Heart left ventricle (tissue), 16 donors: Measurements from ENCODE around the gene MID1. TPM values are rescaled to one million over a fixed set of nuclear protein-coding genes. Genes with fewer than 3 reads are reported as not detected.

Experiments used
- ATAC-seq, 4 donors: fragments of 200-7000 bp; cut with Tn5 transposase; one replicate each; pipeline ENCODE4 v1.9.1; 2020 to 2022; ENCODE audit warnings: moderate library complexity in 4 of 4, mild to moderate bottlenecking in 3 of 4, moderate number of reproducible peaks in 1 of 4
- DNase-seq, 5 donors: peaks; one replicate each; pipeline ENCODE4 v3.0.0-alpha.2; 2020
- H3K27ac ChIP-seq, 12 donors: fragments of 200-600 bp; sonication (generic) in 4 of 12; one replicate each; pipeline versions ENCODE4 v1.5.0 to v1.8.0; 2016 to 2022; ENCODE audit warnings: mild to moderate bottlenecking in 2 of 12
- H3K27me3 ChIP-seq, 9 donors: fragments of 200-600 bp; sonication (generic) in 2 of 9; one replicate each; pipeline versions ENCODE4 v1.5.1 to v1.8.0; 2016 to 2022; ENCODE audit warnings: mild to moderate bottlenecking in 3 of 9
- H3K36me3 ChIP-seq, 9 donors: fragments of 200-600 bp; sonication (generic) in 2 of 9; one replicate each; pipeline versions ENCODE4 v1.5.0 to v1.8.0; 2018 to 2022; ENCODE audit warnings: mild to moderate bottlenecking in 2 of 9
- H3K4me1 ChIP-seq, 12 donors: fragments of 200-600 bp; sonication (generic) in 4 of 12; one replicate each; pipeline versions ENCODE4 v1.5.0 to v1.8.0; 2016 to 2022; ENCODE audit warnings: mild to moderate bottlenecking in 3 of 12
- H3K4me3 ChIP-seq, 12 donors: fragments of 200-600 bp; sonication (generic) in 4 of 12; one replicate each; pipeline versions ENCODE4 v1.5.0 to v1.8.0; 2017 to 2022; ENCODE audit warnings: mild to moderate bottlenecking in 9 of 12, moderate library complexity in 4 of 12
- H3K9me3 ChIP-seq, 12 donors: fragments of 200-600 bp; sonication (generic) in 4 of 12; one replicate each; pipeline versions ENCODE4 v1.5.0 to v1.8.0; 2016 to 2022; ENCODE audit warnings: mild to moderate bottlenecking in 1 of 12
- CTCF ChIP-seq, 12 donors: fragments of 200-600 bp; sonication (generic) in 4 of 12; IDR thresholded peaks; one replicate each; pipeline versions ENCODE4 v1.5.0 to v1.8.0; 2018 to 2022; ENCODE audit warnings: antibody characterized with exemption in 12 of 12, mild to moderate bottlenecking in 5 of 12
- POLR2A ChIP-seq, 2 donors: fragments of 450-650 bp; IDR thresholded peaks; one replicate each; pipeline ENCODE4 v1.6.1; 2017; ENCODE audit warnings: antibody characterized with exemption in 2 of 2, mild to moderate bottlenecking in 2 of 2, moderate library complexity in 2 of 2
- WGBS, 4 donors: extraction: QIAGEN DNeasy Blood & Tissue Kit in 2 of 4; methylation state at CpG; one replicate each; pipeline versions ENCODE4 v1.1.5 to v1.1.7; 2013 to 2018; 5-methylcytosine and 5-hydroxymethylcytosine counted together
- intact Hi-C, 10 donors: fragments of 100-400 bp; cut with DNase I; formaldehyde crosslinking; loops; one replicate each; pipeline versions ENCODE4 v1.11.1 to v1.14.2; 2022
- polyA plus RNA-seq, 2 donors: library from polyadenylated mRNA; stranded (reverse); fragments of 200-250 nt; gene quantifications; one replicate each; pipeline ENCODE4 v1.2.3, GENCODE V29; 2013
- total RNA-seq, 9 donors: library from RNA; depleted of rRNA in 2 of 9; stranded (reverse); fragments of >200 nt in 2 of 9; fragmentation: NEBNext Ultra II Directional in 3 of 9; extraction: Animal tissue kit (Norgen Biotek cat#: 25700) in 3 of 9; gene quantifications; one replicate each; pipeline versions ENCODE4 v1.1.0 to v1.2.4, GENCODE V29; 2016 to 2023
- donor health status: ischemic (EF 13 %, LVEDD 7.1; RV severe dilation, severe dysfunction).
- donor health status: healthy with polysubstance abuse.
- donor health status: DM: no; HTN: yes; CAD: no.
- donor health status: DM: no; HTN: no; CAD: no.
- donor health status: ischemic (EF 25% LVEDD 6.9; RV normal size, moderate dysfunction).
- donor health status: ischemic (EF 25% LVEDD 5.7; RV mildly dilated, moderate dysfunction).
- donor health status: healthy.
- donor health status: DM: yes; HTN: yes; CAD: no.
- donor health status: ischemic (EF 35%, LVEDD 5.7; RV mildly dilated, moderate dysfunction).
- donor health status: nonischemic (EF 11% LVEDD 7.7; RV severe dilation, severe dysfunction).
- donor health status: DM: yes; HTN: yes; CAD: no.
- donor health status: PGD.
- donor health status: ischemic (EF 29% LVEDD 5.4; RV normal size, mild dysfunction).
- donor health status: nonischemic (EF 23%, LVEDD 6.1; RV moderate dilation, normal function).

MID1 gene
- total and polyA plus RNA-seq, 11 donors = 1.6 to 18.7 (median 4.8) TPM

GRCh38 chrX:10484683-10485247 lies 135.6 kb downstream of the MID1 start:
- H3K36me3 ChIP-seq = peaks cover 0 to 9% (median 0%) of the 10 kb centered on the region in 9 donors
- ATAC-seq (no peak), DNase-seq (no peak)
- WGBS, 4 donors = 66 to 88% (median 76%) methylated on average over 7 of the region's 7 CpGs
- H3K27ac ChIP-seq = peak overlapping the region in 6 of 12 donors; percentile 40 to 95 (median 86)
- H3K4me1 ChIP-seq = peaks cover 0 to 43% (median 12%) of the 10 kb centered on the region in 12 donors
- no peak overlapping the region for H3K4me3 ChIP-seq
- H3K27me3 ChIP-seq = no peaks in the 10 kb centered on the region
- intact Hi-C loops = loop anchor here in 5 of 10 donors (10.0 kb wide), 2 partner anchors 90 to 130 kb away; no protein-coding TSS in a partner anchor
- H3K9me3 ChIP-seq = no peaks in the 10 kb centered on the region
- no peak for TF ChIP-seq POLR2A (IDR thresholded peaks at IDR 0.05)
- no peak for TF ChIP-seq CTCF (IDR thresholded peaks at IDR 0.05)

- DNase-seq (peak in 3 of 5 donors; percentile 29 to 54 (median 42)), ATAC-seq (peak; percentile 63 to 82 (median 74))
- Histone ChIP-seq H3K4me1 (peaks cover 0 to 43% (median 12%) of the 10 kb centered on the region in 12 donors), H3K4me3 (no peak overlapping the region), H3K9me3 (no peaks in the 10 kb centered on the region), H3K36me3 (peaks cover 0 to 11% (median 0%) of the 10 kb centered on the region in 9 donors), H3K27ac (peak overlapping the region; percentile 37 to 95 (median 78)), H3K27me3 (no peaks in the 10 kb centered on the region)
- TF ChIP-seq CTCF (IDR thresholded peaks at IDR 0.05) (no peak), POLR2A (IDR thresholded peaks at IDR 0.05) (no peak)
- intact Hi-C loops = loop anchor here in 5 of 10 donors (10.0 kb wide), 2 partner anchors 91 to 131 kb away; no protein-coding TSS in a partner anchor
- WGBS, 4 donors = 12 to 29% (median 23%) methylated on average over 9 of the region's 9 CpGs
Observed at GRCh38 chrX:10483191-10483831, 137.1 kb downstream of the MID1 start.

- intact Hi-C loops = loop anchor here in 5 of 10 donors (10.0 kb wide), 2 partner anchors 92 to 132 kb away; no protein-coding TSS in a partner anchor
- no peak for DNase-seq
- Histone ChIP-seq H3K36me3 (peaks cover 0 to 11% (median 0%) of the 10 kb centered on the region in 9 donors), H3K9me3 (no peaks in the 10 kb centered on the region), H3K27me3 (no peaks in the 10 kb centered on the region), H3K27ac (peak overlapping the region in 11 of 12 donors; percentile 62 to 95 (median 80)), H3K4me1 (peaks cover 0 to 43% (median 12%) of the 10 kb centered on the region in 12 donors), H3K4me3 (peak overlapping the region in 6 of 12 donors; percentile 10 to 32 (median 25))
- ATAC-seq = no peak
- TF ChIP-seq POLR2A (IDR thresholded peaks at IDR 0.05) (no peak), CTCF (IDR thresholded peaks at IDR 0.05) (no peak)
- WGBS, 4 donors = 34 to 58% (median 46%) methylated on average over 5 of the region's 5 CpGs
Observed at GRCh38 chrX:10482708-10483107, 137.7 kb downstream of the MID1 start.

GRCh38 chrX:10482261-10482660 lies 138.1 kb downstream of the MID1 start:
- Histone ChIP-seq H3K9me3 (no peaks in the 10 kb centered on the region), H3K27ac (peak overlapping the region in 11 of 12 donors; percentile 62 to 95 (median 80)), H3K27me3 (no peaks in the 10 kb centered on the region), H3K36me3 (peaks cover 0 to 11% (median 0%) of the 10 kb centered on the region in 9 donors), H3K4me3 (peak overlapping the region in 6 of 12 donors; percentile 10 to 32 (median 25)), H3K4me1 (peaks cover 0 to 43% (median 12%) of the 10 kb centered on the region in 12 donors)
- WGBS, 4 donors = 37 to 64% (median 41%) methylated on average over 9 of the region's 9 CpGs
- intact Hi-C loops = loop anchor here in 5 of 10 donors (10.0 kb wide), 2 partner anchors 93 to 133 kb away; no protein-coding TSS in a partner anchor
- TF ChIP-seq CTCF (IDR thresholded peaks at IDR 0.05) (no peak), POLR2A (IDR thresholded peaks at IDR 0.05) (no peak)
- peak in 3 of 4 donors; percentile 60 to 81 (median 65) for ATAC-seq
- peak; percentile 52 to 65 (median 56) for DNase-seq
